ENCODE data around the gene IDH2. TPM values are rescaled to one million over a fixed set of nuclear protein-coding genes. Genes with fewer than 3 reads are reported as not detected.

The IDH2 gene
- total RNA-seq, 1 experiment from 2014 or later = 94.1 TPM

GRCh38 chr15:90086868-90087268, 15.4 kb downstream of the IDH2 start:
- Histone ChIP-seq H3K36me3 (ENCODE audit: low read depth, low read length) (0 out of 2 replicates have a peak, but pooled peaks cover 5% of the 10 kb centered on the region), H3K27me3 (ENCODE audit: low read length) (no peaks in the 10 kb centered on the region), H2AFZ (ENCODE audit: low read length) (no peak overlapping the region), H4K20me1 (ENCODE audit: low read length) (no peaks in the 10 kb centered on the region), H3K9me2 (replicated peaks; ENCODE audit: low read length) (no peaks in the 10 kb centered on the region), H3K4me2 (ENCODE audit: low read length) (no peak overlapping the region), H3K27ac (ENCODE audit: low read length) (no peak overlapping the region), H3K4me1 (ENCODE audit: insufficient read depth, low read length) (no peaks in the 10 kb centered on the region), H3K4me3 (ENCODE audit: low read length) (no peak overlapping the region), H3F3A (ENCODE audit: low read length, unreplicated experiment) (no peaks in the 10 kb centered on the region), H3K79me2 (ENCODE audit: low read length) (no peaks in the 10 kb centered on the region), H3K9me3 (ENCODE audit: low read length) (no peaks in the 10 kb centered on the region), H3K9ac (ENCODE audit: low read length) (no peak overlapping the region)
- TF ChIP-seq CTCF (conservative IDR thresholded peaks at IDR 0.05; ENCODE audit: low read depth, low read length) (peak; percentile 90), EZH2 (IDR thresholded peaks at IDR 0.05; ENCODE audit: low read length, unreplicated experiment) (no peak)
- intact Hi-C loops (cut with micrococcal nuclease) = loop anchor here (5.0 kb wide), 2 partner anchors 190 to 345 kb away; no protein-coding TSS in a partner anchor
- no TSS peak for BruUV-seq (replicated peaks)
- ATAC-seq (peak; percentile 80), DNase-seq (peak; percentile 68)
- ChIA-PET CTCF (interaction anchor here (0.6 kb wide), 1 partner anchor 189 kb away, joined by 3 read pairs; no protein-coding TSS in a partner anchor), POLR2A (ENCODE audit: unreplicated experiment) (no interaction called here)

GRCh38 chr15:90085565-90085964, 16.7 kb downstream of the IDH2 start:
- POLR2A ChIA-PET (ENCODE audit: unreplicated experiment) = no interaction called here
- no peak for DNase-seq
- Histone ChIP-seq H3K9ac (ENCODE audit: low read length) (no peak overlapping the region), H3K4me1 (ENCODE audit: insufficient read depth, low read length) (no peaks in the 10 kb centered on the region), H3K9me3 (ENCODE audit: low read length) (no peaks in the 10 kb centered on the region), H3K4me3 (ENCODE audit: low read length) (no peak overlapping the region), H3K9me2 (replicated peaks; ENCODE audit: low read length) (no peaks in the 10 kb centered on the region), H3K27me3 (ENCODE audit: low read length) (no peaks in the 10 kb centered on the region), H3K36me3 (ENCODE audit: low read depth, low read length) (0 out of 2 replicates have a peak, but pooled peaks cover 5% of the 10 kb centered on the region), H3K79me2 (ENCODE audit: low read length) (no peaks in the 10 kb centered on the region), H2AFZ (ENCODE audit: low read length) (no peak overlapping the region), H3K4me2 (ENCODE audit: low read length) (no peak overlapping the region), H4K20me1 (ENCODE audit: low read length) (no peaks in the 10 kb centered on the region), H3F3A (ENCODE audit: low read length, unreplicated experiment) (no peaks in the 10 kb centered on the region), H3K27ac (ENCODE audit: low read length) (no peak overlapping the region)
- CTCF ChIA-PET = interaction anchor here (0.6 kb wide), 1 partner anchor 66 kb away, joined by 6 read pairs; no protein-coding TSS in a partner anchor
- TF ChIP-seq EZH2phosphoT487 (IDR thresholded peaks at IDR 0.05; ENCODE audit: borderline replicate concordance, low read length) = no peak
- TF ChIP-seq CTCF (conservative IDR thresholded peaks at IDR 0.05; ENCODE audit: low read depth, low read length) = no peak
- no peak for TF ChIP-seq EZH2 (IDR thresholded peaks at IDR 0.05; ENCODE audit: low read length, unreplicated experiment)
- ATAC-seq = no peak
- BruUV-seq (replicated peaks) = no TSS peak
- intact Hi-C loops (cut with micrococcal nuclease) = loop anchor here (5.0 kb wide), 2 partner anchors 188 to 343 kb away; no protein-coding TSS in a partner anchor

- Histone ChIP-seq H3F3A (ENCODE audit: low read length, unreplicated experiment) (no peaks in the 10 kb centered on the region), H3K4me2 (ENCODE audit: low read length) (no peak overlapping the region), H3K9me2 (replicated peaks; ENCODE audit: low read length) (no peaks in the 10 kb centered on the region), H3K9ac (ENCODE audit: low read length) (no peak overlapping the region), H2AFZ (ENCODE audit: low read length) (no peak overlapping the region), H3K27me3 (ENCODE audit: low read length) (no peaks in the 10 kb centered on the region), H3K36me3 (ENCODE audit: low read depth, low read length) (0 out of 2 replicates have a peak, but pooled peaks cover 5% of the 10 kb centered on the region), H3K4me3 (ENCODE audit: low read length) (no peak overlapping the region), H3K79me2 (ENCODE audit: low read length) (no peaks in the 10 kb centered on the region), H3K9me3 (ENCODE audit: low read length) (no peaks in the 10 kb centered on the region), H3K27ac (ENCODE audit: low read length) (no peak overlapping the region), H4K20me1 (ENCODE audit: low read length) (no peaks in the 10 kb centered on the region), H3K4me1 (ENCODE audit: insufficient read depth, low read length) (no peaks in the 10 kb centered on the region)
- no TSS peak for BruUV-seq (replicated peaks)
- intact Hi-C loops (cut with micrococcal nuclease) = loop anchor here (5.0 kb wide), 2 partner anchors 188 to 343 kb away; no protein-coding TSS in a partner anchor
- DNase-seq (no peak), ATAC-seq (no peak)
- POLR2A ChIA-PET (ENCODE audit: unreplicated experiment) = no interaction called here
- CTCF ChIA-PET = interaction anchor here (0.6 kb wide), 2 partner anchors 67 to 152 kb away, joined by 3 to 6 read pairs; no protein-coding TSS in a partner anchor
- TF ChIP-seq EZH2phosphoT487 (IDR thresholded peaks at IDR 0.05; ENCODE audit: borderline replicate concordance, low read length) = no peak
- no peak for TF ChIP-seq EZH2 (IDR thresholded peaks at IDR 0.05; ENCODE audit: low read length, unreplicated experiment)
- TF ChIP-seq CTCF (conservative IDR thresholded peaks at IDR 0.05; ENCODE audit: low read depth, low read length) = no peak
Observed at GRCh38 chr15:90084876-90085423, 17.3 kb downstream of the IDH2 start.
